Natural killer cell treated with Interleukin-12 subunit alpha and Interleukin-12 subunit beta and Interleukin-15 and Interleukin-18, amount 100 ng/mL, for 72 hours (primary cell): Measurements from ENCODE around the gene SLC7A7. TPM values are rescaled to one million over a fixed set of nuclear protein-coding genes. Genes with fewer than 3 reads are reported as not detected.

Experiments used
- ATAC-seq, 2 donors: fragments of 150-1000 bp; cut with Tn5 transposase in 1 of 2; sonication (Bioruptor Pico), chemical (Tn5 transposase) in 1 of 2; 2 replicates each; pipeline ENCODE4 v1.10.0; 2021
- DNase-seq: peaks from one replicate; pipeline ENCODE4 v3.0.0; 2022; ENCODE audit warnings: low spot score
- H3K27ac Mint-ChIP-seq, 2 donors: 1 replicate in 1 of 2; 2 replicates in 1 of 2; pipeline ENCODE4 v1.8.0; 2022; ENCODE audit warnings: mixed read lengths in 2 of 2, mild to moderate bottlenecking in 1 of 2, moderate library complexity in 1 of 2
- H3K27me3 Mint-ChIP-seq, 2 donors: 1 replicate in 1 of 2; 2 replicates in 1 of 2; pipeline ENCODE4 v1.8.0; 2022; ENCODE audit warnings: mixed read lengths in 2 of 2
- H3K36me3 Mint-ChIP-seq: one replicate; pipeline ENCODE4 v1.8.0; 2022; ENCODE audit warnings: mixed read lengths
- H3K4me1 Mint-ChIP-seq, 2 donors: 1 replicate in 1 of 2; 2 replicates in 1 of 2; pipeline ENCODE4 v1.8.0; 2022; ENCODE audit warnings: low read depth in 2 of 2, mixed read lengths in 2 of 2, mild to moderate bottlenecking in 1 of 2
- H3K4me3 Mint-ChIP-seq: one replicate; pipeline ENCODE4 v1.8.0; 2022; ENCODE audit warnings: mixed read lengths
- H3K9me3 Mint-ChIP-seq: 2 replicates; pipeline ENCODE4 v1.8.0; 2022; ENCODE audit warnings: mixed read lengths
- total RNA-seq, 2 donors: library from RNA; stranded (reverse); gene quantifications; one replicate each; pipeline ENCODE4 v1.2.3, GENCODE V29; 2022

The SLC7A7 gene
- total RNA-seq, 2 donors from 2014 or later = 0.36 to 0.59 TPM

- H3K36me3 Mint-ChIP-seq = no peaks in the 10 kb centered on the region
- H3K4me3 Mint-ChIP-seq = no peak overlapping the region
- DNase-seq (no peak), ATAC-seq (no peak)
- H3K9me3 Mint-ChIP-seq = no peaks in the 10 kb centered on the region
- H3K27ac Mint-ChIP-seq = peak overlapping the region in 1 of 2 donors; percentile 30
- peaks cover 6 to 17% of the 10 kb centered on the region in 2 donors for H3K27me3 Mint-ChIP-seq
- peaks cover 16 to 26% of the 10 kb centered on the region in 2 donors for H3K4me1 Mint-ChIP-seq
Measured at GRCh38 chr14:22848351-22849164, 33.3 kb upstream of the SLC7A7 start.

GRCh38 chr14:22847661-22848341 is 32.6 kb upstream of the SLC7A7 start:
- H3K9me3 Mint-ChIP-seq = no peaks in the 10 kb centered on the region
- no peaks in the 10 kb centered on the region for H3K36me3 Mint-ChIP-seq
- DNase-seq (no peak), ATAC-seq (no peak)
- H3K4me1 Mint-ChIP-seq = peaks cover 12 to 22% of the 10 kb centered on the region in 2 donors
- H3K4me3 Mint-ChIP-seq = no peak overlapping the region
- H3K27ac Mint-ChIP-seq = peak overlapping the region in 1 of 2 donors; percentile 37
- H3K27me3 Mint-ChIP-seq = peaks cover 6 to 20% of the 10 kb centered on the region in 2 donors

GRCh38 chr14:22846811-22847307 is 31.6 kb upstream of the SLC7A7 start:
- no peaks in the 10 kb centered on the region for H3K36me3 Mint-ChIP-seq
- no peak for ATAC-seq
- H3K27ac Mint-ChIP-seq = peak overlapping the region in 1 of 2 donors; percentile 28
- peaks cover 6 to 20% of the 10 kb centered on the region in 2 donors for H3K27me3 Mint-ChIP-seq
- DNase-seq = no peak
- H3K4me1 Mint-ChIP-seq = peaks cover 10 to 20% of the 10 kb centered on the region in 2 donors
- H3K9me3 Mint-ChIP-seq = no peaks in the 10 kb centered on the region
- no peak overlapping the region for H3K4me3 Mint-ChIP-seq

GRCh38 chr14:22845821-22846625 is 30.8 kb upstream of the SLC7A7 start:
- H3K36me3 Mint-ChIP-seq = no peaks in the 10 kb centered on the region
- ATAC-seq = no peak
- H3K27ac Mint-ChIP-seq = peak overlapping the region; percentile 17 to 28
- peaks cover 1 to 12% of the 10 kb centered on the region in 2 donors for H3K4me1 Mint-ChIP-seq
- H3K9me3 Mint-ChIP-seq = no peaks in the 10 kb centered on the region
- H3K4me3 Mint-ChIP-seq = no peak overlapping the region
- H3K27me3 Mint-ChIP-seq = peaks cover 6 to 23% of the 10 kb centered on the region in 2 donors
- no peak for DNase-seq

GRCh38 chr14:22845103-22845394 is 29.8 kb upstream of the SLC7A7 start:
- ATAC-seq (no peak), DNase-seq (no peak)
- Mint-ChIP-seq H3K4me1 (peaks cover 0 to 11% of the 10 kb centered on the region in 2 donors), H3K27ac (peak overlapping the region in 1 of 2 donors; percentile 17), H3K4me3 (no peak overlapping the region), H3K36me3 (no peaks in the 10 kb centered on the region), H3K9me3 (no peaks in the 10 kb centered on the region), H3K27me3 (peaks cover 6 to 25% of the 10 kb centered on the region in 2 donors)

GRCh38 chr14:22844221-22845102 is 29.2 kb upstream of the SLC7A7 start:
- no peak overlapping the region for H3K27ac Mint-ChIP-seq
- H3K4me3 Mint-ChIP-seq = no peak overlapping the region
- no peak for ATAC-seq
- DNase-seq = no peak
- H3K36me3 Mint-ChIP-seq = no peaks in the 10 kb centered on the region
- peaks cover 0 to 8% of the 10 kb centered on the region in 2 donors for H3K4me1 Mint-ChIP-seq
- no peaks in the 10 kb centered on the region for H3K9me3 Mint-ChIP-seq
- H3K27me3 Mint-ChIP-seq = peaks cover 6 to 25% of the 10 kb centered on the region in 2 donors

- H3K4me3 Mint-ChIP-seq = no peak overlapping the region
- no peaks in the 10 kb centered on the region for H3K36me3 Mint-ChIP-seq
- ATAC-seq (no peak), DNase-seq (no peak)
- no peak overlapping the region for H3K27ac Mint-ChIP-seq
- H3K9me3 Mint-ChIP-seq = no peaks in the 10 kb centered on the region
- peaks cover 7 to 25% of the 10 kb centered on the region in 2 donors for H3K27me3 Mint-ChIP-seq
- peaks cover 5 to 6% of the 10 kb centered on the region in 2 donors for H3K4me1 Mint-ChIP-seq
Measured at GRCh38 chr14:22843123-22843925, 28.1 kb upstream of the SLC7A7 start.

- ATAC-seq (no peak), DNase-seq (no peak)
- Mint-ChIP-seq H3K4me3 (no peak overlapping the region), H3K27me3 (peaks cover 7 to 25% of the 10 kb centered on the region in 2 donors), H3K4me1 (peaks cover 5 to 6% of the 10 kb centered on the region in 2 donors), H3K9me3 (no peaks in the 10 kb centered on the region), H3K36me3 (no peaks in the 10 kb centered on the region), H3K27ac (no peak overlapping the region)
Measured at GRCh38 chr14:22842211-22843122, 27.2 kb upstream of the SLC7A7 start.

GRCh38 chr14:22841769-22842168 is 26.5 kb upstream of the SLC7A7 start:
- H3K27ac Mint-ChIP-seq = no peak overlapping the region
- peaks cover 9 to 11% of the 10 kb centered on the region in 2 donors for H3K4me1 Mint-ChIP-seq
- ATAC-seq = no peak

GRCh38 chr14:22841311-22841710 is 26.1 kb upstream of the SLC7A7 start:
- Mint-ChIP-seq H3K27me3 (peaks cover 19 to 24% of the 10 kb centered on the region in 2 donors), H3K27ac (no peak overlapping the region), H3K36me3 (no peaks in the 10 kb centered on the region), H3K4me3 (no peak overlapping the region), H3K4me1 (peaks cover 8 to 11% of the 10 kb centered on the region in 2 donors), H3K9me3 (no peaks in the 10 kb centered on the region)
- DNase-seq (no peak), ATAC-seq (no peak)

More at GRCh38 chr14:22841769-22842168, 26.5 kb upstream of the SLC7A7 start:
- Mint-ChIP-seq H3K27me3 (peaks cover 14 to 28% of the 10 kb centered on the region in 2 donors), H3K9me3 (no peaks in the 10 kb centered on the region), H3K36me3 (no peaks in the 10 kb centered on the region), H3K4me3 (no peak overlapping the region)
- DNase-seq = no peak

- Mint-ChIP-seq H3K4me3 (peak overlapping the region; percentile 10), H3K9me3 (no peaks in the 10 kb centered on the region), H3K27me3 (peaks cover 19 to 25% of the 10 kb centered on the region in 2 donors), H3K4me1 (peaks cover 11 to 12% of the 10 kb centered on the region in 2 donors), H3K27ac (peak overlapping the region; percentile 18 to 20), H3K36me3 (peaks cover 8% of the 10 kb centered on the region)
- ATAC-seq (no peak), DNase-seq (no peak)
Measured at GRCh38 chr14:22839159-22839779, 24.0 kb upstream of the SLC7A7 start.
